ENCODE data around the gene FKBP7. TPM values are rescaled to one million over a fixed set of nuclear protein-coding genes. Genes with fewer than 3 reads are reported as not detected.
A peak's percentile ranks its signal among the peaks of the same experiment; 100 is the strongest.

Gene FKBP7
- polyA plus RNA-seq, 1 donor: 21.6 TPM

GRCh38 chr2:178498137-178498536 is 19.7 kb upstream of the FKBP7 start:
- no peak for DNase-seq

GRCh38 chr2:178496049-178496448 is 17.6 kb upstream of the FKBP7 start:
- Histone ChIP-seq H3K4me3 (ENCODE audit: low read length) (no peak overlapping the region), H3K36me3 (ENCODE audit: control insufficient read depth, insufficient read depth, low read length) (peaks cover 63% of the 10 kb centered on the region), H3K9me3 (ENCODE audit: control insufficient read depth, low read depth, low read length) (no peaks in the 10 kb centered on the region), H3K27ac (ENCODE audit: low read length) (no peak overlapping the region), H3K27me3 (ENCODE audit: control insufficient read depth, insufficient read depth, low read length) (no peaks in the 10 kb centered on the region), H3K4me1 (ENCODE audit: control insufficient read depth, insufficient read depth, low read length) (no peaks in the 10 kb centered on the region)
- DNase-seq: peak in 1 of 2 donors; percentile 24
- no CpG with 5 or more reads among the region's 4 CpGs for WGBS (ENCODE audit: insufficient coverage, low lambda C conversion rate)

More at GRCh38 chr2:178498137-178498536, 19.7 kb upstream of the FKBP7 start:
- H3K27ac ChIP-seq (ENCODE audit: low read length): no peak overlapping the region
- no peaks in the 10 kb centered on the region for H3K9me3 ChIP-seq (ENCODE audit: control insufficient read depth, low read depth, low read length)
- H3K4me1 ChIP-seq (ENCODE audit: control insufficient read depth, insufficient read depth, low read length): no peaks in the 10 kb centered on the region
- H3K27me3 ChIP-seq (ENCODE audit: control insufficient read depth, insufficient read depth, low read length): no peaks in the 10 kb centered on the region
- H3K4me3 ChIP-seq (ENCODE audit: low read length): no peak overlapping the region
- H3K36me3 ChIP-seq (ENCODE audit: control insufficient read depth, insufficient read depth, low read length): peaks cover 63% of the 10 kb centered on the region

DNA sequence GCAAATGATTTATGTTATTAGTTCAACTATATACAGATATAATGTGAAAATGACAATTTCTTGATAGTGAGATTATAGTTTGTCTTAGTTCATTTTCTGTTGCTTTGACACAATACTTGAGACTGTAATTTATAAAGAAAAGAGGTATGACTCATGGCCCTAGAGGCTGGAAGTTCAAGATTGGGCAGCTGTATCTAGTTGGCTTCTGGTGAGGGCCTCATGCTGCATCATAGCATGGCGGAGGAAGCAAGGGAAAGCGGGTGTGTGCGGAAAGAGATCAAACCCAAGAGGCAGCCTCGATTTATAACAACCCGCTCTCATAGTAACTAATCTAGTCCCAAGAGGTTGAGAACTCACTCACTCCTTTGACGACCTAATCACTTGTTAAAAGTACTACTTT is 13.2 kb upstream of the FKBP7 start:
- Histone ChIP-seq H3K27ac (ENCODE audit: low read length) (no peak overlapping the region), H3K4me1 (ENCODE audit: control insufficient read depth, insufficient read depth, low read length) (no peaks in the 10 kb centered on the region), H3K27me3 (ENCODE audit: control insufficient read depth, insufficient read depth, low read length) (no peaks in the 10 kb centered on the region), H3K36me3 (ENCODE audit: control insufficient read depth, insufficient read depth, low read length) (peaks cover 54% of the 10 kb centered on the region), H3K9me3 (ENCODE audit: control insufficient read depth, low read depth, low read length) (no peaks in the 10 kb centered on the region), H3K4me3 (ENCODE audit: low read length) (no peak overlapping the region)
- WGBS (ENCODE audit: insufficient coverage, low lambda C conversion rate): no CpG with 5 or more reads among the region's 6 CpGs
- DNase-seq: no peak

DNA sequence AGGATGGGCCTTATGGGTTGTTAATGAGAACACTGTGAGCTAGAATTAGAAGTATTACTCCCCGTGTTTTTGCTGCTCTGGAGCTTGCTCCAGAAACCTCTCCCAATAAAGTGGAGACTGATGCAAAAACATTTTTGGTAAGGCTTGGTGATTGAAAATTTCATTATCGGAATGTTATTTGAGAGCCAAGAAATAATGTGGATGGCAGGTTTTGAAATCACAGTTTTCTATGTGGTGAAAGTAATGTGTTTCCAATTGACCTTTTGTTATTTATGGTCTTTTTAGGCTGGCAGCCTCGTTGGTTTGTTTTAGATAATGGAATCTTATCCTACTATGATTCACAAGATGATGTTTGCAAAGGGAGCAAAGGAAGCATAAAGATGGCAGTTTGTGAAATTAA is 7.0 kb upstream of the FKBP7 start:
- no peak for DNase-seq
- no peaks in the 10 kb centered on the region for H3K9me3 ChIP-seq (ENCODE audit: control insufficient read depth, low read depth, low read length)
- WGBS (ENCODE audit: insufficient coverage, low lambda C conversion rate): 80% methylated on average over 1 of the region's 3 CpGs
- no peak overlapping the region for H3K4me3 ChIP-seq (ENCODE audit: low read length)
- no peak overlapping the region for H3K27ac ChIP-seq (ENCODE audit: low read length)
- H3K27me3 ChIP-seq (ENCODE audit: control insufficient read depth, insufficient read depth, low read length): no peaks in the 10 kb centered on the region
- H3K36me3 ChIP-seq (ENCODE audit: control insufficient read depth, insufficient read depth, low read length): peaks cover 18% of the 10 kb centered on the region
- H3K4me1 ChIP-seq (ENCODE audit: control insufficient read depth, insufficient read depth, low read length): peaks cover 21% of the 10 kb centered on the region

DNA sequence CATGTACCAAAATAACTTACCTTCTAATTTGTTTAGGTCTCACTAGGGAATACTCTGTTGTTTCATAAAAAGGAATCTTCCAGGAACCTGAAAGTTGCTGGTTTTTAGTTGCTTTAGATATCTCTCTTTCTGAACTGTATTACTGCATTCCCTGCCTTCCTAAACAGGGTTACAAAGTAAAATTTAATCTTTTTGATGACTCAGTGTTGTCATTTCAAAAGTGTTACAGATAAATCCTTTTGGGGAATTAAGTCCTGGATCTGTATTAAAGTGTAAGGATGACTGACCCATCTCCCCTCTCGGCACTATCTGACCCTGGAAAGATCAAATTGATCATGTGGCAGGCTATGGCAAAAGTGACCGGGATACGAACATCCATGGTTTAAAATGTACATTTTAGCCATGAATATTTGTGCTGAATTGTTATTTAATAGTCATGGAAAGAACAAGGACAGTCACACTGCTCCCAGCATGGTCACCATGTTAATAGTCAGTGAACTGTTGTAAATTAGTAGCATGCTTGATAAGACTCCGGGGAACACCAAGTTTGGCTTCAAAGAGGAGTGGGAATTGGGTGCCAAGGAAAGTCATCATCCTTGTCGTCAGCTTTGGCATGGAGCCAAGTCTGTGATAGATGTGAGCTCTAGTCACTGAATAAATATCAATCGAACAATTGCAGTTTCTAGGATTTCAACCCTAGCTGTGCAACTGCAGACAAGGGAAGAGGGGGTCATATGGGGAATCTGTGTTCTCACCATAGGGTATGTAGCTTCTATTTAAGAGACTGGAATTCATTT is 6.0 kb upstream of the FKBP7 start:
- H3K4me1 ChIP-seq (ENCODE audit: control insufficient read depth, insufficient read depth, low read length): peaks cover 26% of the 10 kb centered on the region
- no peaks in the 10 kb centered on the region for H3K9me3 ChIP-seq (ENCODE audit: control insufficient read depth, low read depth, low read length)
- peak in 1 of 2 donors; percentile 41 for DNase-seq
- WGBS (ENCODE audit: insufficient coverage, low lambda C conversion rate): no CpG with 5 or more reads among the region's 6 CpGs
- H3K27me3 ChIP-seq (ENCODE audit: control insufficient read depth, insufficient read depth, low read length): no peaks in the 10 kb centered on the region
- no peak overlapping the region for H3K4me3 ChIP-seq (ENCODE audit: low read length)
- peaks cover 15% of the 10 kb centered on the region for H3K36me3 ChIP-seq (ENCODE audit: control insufficient read depth, insufficient read depth, low read length)
- no peak overlapping the region for H3K27ac ChIP-seq (ENCODE audit: low read length)

DNA sequence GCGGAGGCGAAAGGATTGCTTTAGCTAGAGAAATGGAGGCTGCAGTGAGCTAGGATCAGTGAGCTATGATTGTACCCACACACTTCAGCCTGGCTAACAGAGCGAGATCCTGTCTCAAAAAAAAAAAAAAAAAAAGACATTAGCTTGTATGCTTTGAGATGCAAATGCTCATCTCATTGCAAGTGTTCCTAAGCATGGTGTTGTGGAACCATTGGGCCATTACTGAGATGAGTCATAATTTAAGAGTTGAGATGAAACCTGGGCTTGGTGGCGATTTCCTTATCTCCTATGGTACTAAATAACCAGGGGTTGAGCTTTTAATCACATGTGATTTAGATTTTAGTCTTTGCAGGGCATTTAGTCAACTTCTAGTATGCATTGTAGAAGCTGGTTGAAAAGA is 4.0 kb upstream of the FKBP7 start:
- Histone ChIP-seq H3K27me3 (ENCODE audit: control insufficient read depth, insufficient read depth, low read length) (no peaks in the 10 kb centered on the region), H3K36me3 (ENCODE audit: control insufficient read depth, insufficient read depth, low read length) (peaks cover 13% of the 10 kb centered on the region), H3K4me3 (ENCODE audit: low read length) (no peak overlapping the region), H3K9me3 (ENCODE audit: control insufficient read depth, low read depth, low read length) (no peaks in the 10 kb centered on the region), H3K4me1 (ENCODE audit: control insufficient read depth, insufficient read depth, low read length) (peaks cover 30% of the 10 kb centered on the region), H3K27ac (ENCODE audit: low read length) (no peak overlapping the region)
- peak in 1 of 2 donors; percentile 34 for DNase-seq
- no CpG with 5 or more reads among the region's 4 CpGs for WGBS (ENCODE audit: insufficient coverage, low lambda C conversion rate)

GRCh38 chr2:178480227-178481181 is 2.1 kb upstream of the FKBP7 start, which contains the start of gene PLEKHA3:
PLEKHA3 (plus strand) TSS chr2:178480457; CDS start chr2:178480870, 413 bp downstream.
- Histone ChIP-seq H3K9me3 (ENCODE audit: control insufficient read depth, low read depth, low read length) (no peaks in the 10 kb centered on the region), H3K27ac (ENCODE audit: low read length) (peak within 1 kb of the TSS; percentile 94), H3K27me3 (ENCODE audit: control insufficient read depth, insufficient read depth, low read length) (no peaks in the 10 kb centered on the region), H3K4me1 (ENCODE audit: control insufficient read depth, insufficient read depth, low read length) (peaks cover 30% of the 10 kb centered on the region), H3K36me3 (ENCODE audit: control insufficient read depth, insufficient read depth, low read length) (no peaks in the 10 kb centered on the region), H3K4me3 (ENCODE audit: low read length) (peak within 1 kb of the TSS; percentile 66)
- DNase-seq: peak; percentile 94 to 98
- no CpG with 5 or more reads among the region's 92 CpGs for WGBS (ENCODE audit: insufficient coverage, low lambda C conversion rate)

DNA sequence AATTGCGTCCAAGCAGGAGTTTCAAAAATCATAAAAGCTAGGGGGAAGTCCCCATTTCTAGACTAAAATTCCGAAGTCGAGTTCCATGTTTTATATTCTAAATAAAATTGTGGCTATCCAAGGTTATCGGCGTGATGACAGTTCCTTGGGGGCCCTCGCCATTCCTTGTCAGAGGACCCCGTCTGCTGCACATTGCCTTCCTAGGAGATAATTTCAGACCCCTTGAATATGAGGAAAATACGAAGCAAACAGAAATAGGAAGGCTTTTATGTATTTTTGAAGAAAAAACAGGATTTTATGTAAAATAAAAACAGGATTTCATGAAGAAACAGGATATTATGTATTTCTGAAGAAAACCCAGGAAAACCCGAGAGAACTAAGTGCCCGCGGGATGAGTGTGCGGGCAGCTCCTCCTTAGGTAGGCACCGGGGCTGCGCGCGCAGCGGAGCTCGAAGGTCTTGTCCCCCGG is 1.4 kb upstream of the FKBP7 start:
- no peaks in the 10 kb centered on the region for H3K36me3 ChIP-seq (ENCODE audit: control insufficient read depth, insufficient read depth, low read length)
- 52% methylated on average over 3 of the region's 19 CpGs for WGBS (ENCODE audit: insufficient coverage, low lambda C conversion rate)
- H3K9me3 ChIP-seq (ENCODE audit: control insufficient read depth, low read depth, low read length): no peaks in the 10 kb centered on the region
- H3K27ac ChIP-seq (ENCODE audit: low read length): peak overlapping the region; percentile 94
- H3K4me1 ChIP-seq (ENCODE audit: control insufficient read depth, insufficient read depth, low read length): peaks cover 29% of the 10 kb centered on the region
- H3K4me3 ChIP-seq (ENCODE audit: low read length): peak overlapping the region; percentile 66
- no peak for DNase-seq
- no peaks in the 10 kb centered on the region for H3K27me3 ChIP-seq (ENCODE audit: control insufficient read depth, insufficient read depth, low read length)

- DNase-seq: no peak
- H3K36me3 ChIP-seq (ENCODE audit: control insufficient read depth, insufficient read depth, low read length): no peaks in the 10 kb centered on the region
- peaks cover 24% of the 10 kb centered on the region for H3K4me1 ChIP-seq (ENCODE audit: control insufficient read depth, insufficient read depth, low read length)
- H3K27me3 ChIP-seq (ENCODE audit: control insufficient read depth, insufficient read depth, low read length): no peaks in the 10 kb centered on the region
- WGBS (ENCODE audit: insufficient coverage, low lambda C conversion rate): no CpG with 5 or more reads among the region's 4 CpGs
- H3K27ac ChIP-seq (ENCODE audit: low read length): peak overlapping the region; percentile 94
- H3K9me3 ChIP-seq (ENCODE audit: control insufficient read depth, low read depth, low read length): no peaks in the 10 kb centered on the region
- peak overlapping the region; percentile 70 for H3K4me3 ChIP-seq (ENCODE audit: low read length)
Observed at GRCh38 chr2:178479275-178479616, 846 bp upstream of the FKBP7 start.

DNA sequence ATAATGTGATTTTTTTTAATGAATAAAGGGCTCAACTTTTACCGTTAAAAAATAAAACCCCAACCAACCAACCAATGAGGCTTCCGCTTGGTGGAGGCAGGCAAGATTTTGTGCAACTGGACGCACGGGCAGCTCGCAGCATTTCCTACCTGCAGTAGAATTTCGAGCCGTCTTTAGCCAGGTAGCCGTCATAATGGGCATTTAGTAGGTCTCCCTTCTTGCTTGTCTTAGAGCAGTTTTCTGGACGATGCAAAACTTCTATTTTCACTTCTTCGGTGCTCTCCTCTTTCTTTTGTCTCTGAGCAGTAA is 316 bp downstream of the FKBP7 start:
- DNase-seq: no peak
- no peaks in the 10 kb centered on the region for H3K36me3 ChIP-seq (ENCODE audit: control insufficient read depth, insufficient read depth, low read length)
- no peaks in the 10 kb centered on the region for H3K9me3 ChIP-seq (ENCODE audit: control insufficient read depth, low read depth, low read length)
- no peaks in the 10 kb centered on the region for H3K27me3 ChIP-seq (ENCODE audit: control insufficient read depth, insufficient read depth, low read length)
- no CpG with 5 or more reads among the region's 10 CpGs for WGBS (ENCODE audit: insufficient coverage, low lambda C conversion rate)
- peak overlapping the region; percentile 70 for H3K4me3 ChIP-seq (ENCODE audit: low read length)
- peaks cover 24% of the 10 kb centered on the region for H3K4me1 ChIP-seq (ENCODE audit: control insufficient read depth, insufficient read depth, low read length)
- H3K27ac ChIP-seq (ENCODE audit: low read length): peak overlapping the region; percentile 94
